HEK293 (cell line): Measurements from ENCODE around the gene RAF1.
A peak's percentile ranks its signal among the peaks of the same experiment; 100 is the strongest.

Source experiments
- CTCF ChIA-PET: fragments of 350-600 bp; formaldehyde crosslinking; extraction: SDS; loops from one replicate; lab custom pipeline; 2021; ENCODE audit warnings: antibody characterized with exemption; lab: Yijun Ruan, JAX
- POLR2A ChIA-PET: fragments of 300-600 bp; formaldehyde crosslinking; extraction: SDS; loops from one replicate; lab custom pipeline; 2020; ENCODE audit warnings: antibody characterized with exemption, inconsistent platforms; lab: Yijun Ruan, JAX
- H3K27ac ChIP-seq: fragments of 200-500 bp; sonication (Bioruptor generic); 2 replicates; pipeline ENCODE4 v1.5.1; 2014; ENCODE audit warnings: low read depth, low read length, control low read depth, inconsistent platforms; ENCODE audit errors: extremely low read depth
- H3K36me3 ChIP-seq, 2 experiments: fragments of 200-500 bp in 1 of 2; sonication (Bioruptor generic) in 1 of 2; 1 replicate in 1 of 2; 2 replicates in 1 of 2; pipeline ENCODE4 v1.5.1; 2014 to 2017; ENCODE audit warnings: inconsistent platforms in 2 of 2, low read length in 2 of 2; ENCODE audit not compliant: control insufficient read depth in 2 of 2, insufficient read depth in 1 of 2
- H3K4me1 ChIP-seq: fragments of 200-500 bp; sonication (Bioruptor generic); 2 replicates; pipeline ENCODE4 v1.5.1; 2014; ENCODE audit warnings: mild to moderate bottlenecking, low read length, inconsistent platforms; ENCODE audit not compliant: control insufficient read depth, insufficient read depth
- H3K4me3 ChIP-seq: 2 replicates; pipeline ENCODE4 v1.5.1; 2011; ENCODE audit warnings: low read depth, mild to moderate bottlenecking, control low read depth, low read length, moderate library complexity
- H3K9me3 ChIP-seq: fragments of 200-500 bp; sonication (Bioruptor generic); 2 replicates; pipeline ENCODE4 v1.5.1; 2014; ENCODE audit warnings: low read depth, low read length, inconsistent platforms; ENCODE audit not compliant: control insufficient read depth, insufficient read depth
- GFI1B ChIP-seq: fragments of 450-650 bp; formaldehyde crosslinking; IDR thresholded peaks from 2 replicates; pipeline ENCODE4 v1.5.1; 2016; ENCODE audit warnings: missing biosample characterization, missing genetic modification characterization
- OSR2 ChIP-seq: fragments of 450-650 bp; formaldehyde crosslinking; IDR thresholded peaks from 2 replicates; pipeline ENCODE4 v1.5.1; 2016; ENCODE audit warnings: missing biosample characterization, missing genetic modification characterization
- OVOL3 ChIP-seq: fragments of 450-650 bp; formaldehyde crosslinking; IDR thresholded peaks from 2 replicates; pipeline ENCODE4 v1.5.1; 2016; ENCODE audit warnings: missing biosample characterization, missing genetic modification characterization
- ZNF112 ChIP-seq: fragments of 450-650 bp; formaldehyde crosslinking; IDR thresholded peaks from 2 replicates; pipeline ENCODE4 v1.5.0; 2017; ENCODE audit warnings: missing biosample characterization, missing genetic modification characterization
- ZNF146 ChIP-seq: fragments of 450-650 bp; formaldehyde crosslinking; IDR thresholded peaks from 2 replicates; pipeline ENCODE4 v1.5.1; 2016; ENCODE audit warnings: missing biosample characterization, missing genetic modification characterization
- ZNF155 ChIP-seq: fragments of 450-650 bp; formaldehyde crosslinking; IDR thresholded peaks from 2 replicates; pipeline ENCODE4 v1.5.1; 2016; ENCODE audit warnings: missing biosample characterization, missing genetic modification characterization
- ZNF311 ChIP-seq: fragments of 450-650 bp; formaldehyde crosslinking; IDR thresholded peaks from 2 replicates; pipeline ENCODE4 v1.5.1; 2017; ENCODE audit warnings: missing biosample characterization, missing genetic modification characterization, borderline replicate concordance
- ZNF558 ChIP-seq: fragments of 450-650 bp; formaldehyde crosslinking; IDR thresholded peaks from 2 replicates; pipeline ENCODE4 v1.5.1; 2016; ENCODE audit warnings: missing biosample characterization, missing genetic modification characterization
- ZNF747 ChIP-seq: fragments of 450-650 bp; formaldehyde crosslinking; IDR thresholded peaks from 2 replicates; pipeline ENCODE4 v1.5.1; 2016; ENCODE audit warnings: missing biosample characterization, missing genetic modification characterization
- ZNF776 ChIP-seq: fragments of 450-650 bp; formaldehyde crosslinking; IDR thresholded peaks from 2 replicates; pipeline ENCODE4 v1.5.0; 2017; ENCODE audit warnings: missing biosample characterization, missing genetic modification characterization, borderline replicate concordance
- ZNF837 ChIP-seq: fragments of 450-650 bp; formaldehyde crosslinking; IDR thresholded peaks from 2 replicates; pipeline ENCODE4 v1.5.1; 2016; ENCODE audit warnings: missing biosample characterization, missing genetic modification characterization
- TF ChIP-seq, protein P1 (sequence below): fragments of 450-650 bp; formaldehyde crosslinking; IDR thresholded peaks from 2 replicates; pipeline ENCODE4 v1.5.1; 2016; ENCODE audit warnings: missing biosample characterization, missing genetic modification characterization
- TF ChIP-seq, protein P2 (sequence below): fragments of 450-650 bp; IDR thresholded peaks from 2 replicates; pipeline ENCODE4 v1.5.1; 2018; ENCODE audit warnings: missing biosample characterization, mild to moderate bottlenecking, missing genetic modification characterization
- TF ChIP-seq, protein P3 (sequence below): sonication (generic); formaldehyde crosslinking; IDR thresholded peaks from 2 replicates; pipeline ENCODE4 v1.8.1; 2022; ENCODE audit warnings: mild to moderate bottlenecking, moderate library complexity, missing genetic modification reagents
- TF ChIP-seq, protein P4 (sequence below): fragments of 450-650 bp; formaldehyde crosslinking; IDR thresholded peaks from 2 replicates; pipeline ENCODE4 v1.5.1; 2017; ENCODE audit warnings: missing biosample characterization, mild to moderate bottlenecking, missing genetic modification characterization, moderate library complexity

The RAF1 gene

DNA sequence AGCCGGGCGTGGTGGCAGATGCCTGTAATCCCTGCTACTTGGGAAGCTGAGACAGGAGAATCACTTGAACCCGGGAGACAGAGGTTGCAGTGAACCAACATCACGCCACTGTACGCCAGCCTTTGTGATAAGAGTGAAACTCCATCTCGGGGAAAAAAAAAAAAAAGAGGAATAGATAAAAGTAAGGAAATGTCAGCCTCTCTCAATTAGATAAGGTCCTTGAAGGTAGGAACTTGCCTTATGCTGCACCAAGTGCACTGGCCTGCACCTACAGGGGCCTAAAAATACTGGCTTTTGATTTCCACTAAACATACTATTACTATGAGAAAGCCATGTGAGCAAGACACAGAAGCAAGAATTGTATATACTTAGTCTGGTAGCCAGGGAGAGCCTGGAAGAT is 7.1 kb downstream of the RAF1 start:
- ChIA-PET POLR2A (no interaction called here), CTCF (no interaction called here)
- TF ChIP-seq, protein P1, sequence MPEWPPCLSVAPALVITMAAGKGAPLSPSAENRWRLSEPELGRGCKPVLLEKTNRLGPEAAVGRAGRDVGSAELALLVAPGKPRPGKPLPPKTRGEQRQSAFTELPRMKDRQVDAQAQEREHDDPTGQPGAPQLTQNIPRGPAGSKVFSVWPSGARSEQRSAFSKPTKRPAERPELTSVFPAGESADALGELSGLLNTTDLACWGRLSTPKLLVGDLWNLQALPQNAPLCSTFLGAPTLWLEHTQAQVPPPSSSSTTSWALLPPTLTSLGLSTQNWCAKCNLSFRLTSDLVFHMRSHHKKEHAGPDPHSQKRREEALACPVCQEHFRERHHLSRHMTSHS (tag by site-specific recombination) = no peak
- TF ChIP-seq OSR2 (tag by site-specific recombination) = 0 out of 2 replicates have a peak, but pooled peaks have one; percentile 16

DNA sequence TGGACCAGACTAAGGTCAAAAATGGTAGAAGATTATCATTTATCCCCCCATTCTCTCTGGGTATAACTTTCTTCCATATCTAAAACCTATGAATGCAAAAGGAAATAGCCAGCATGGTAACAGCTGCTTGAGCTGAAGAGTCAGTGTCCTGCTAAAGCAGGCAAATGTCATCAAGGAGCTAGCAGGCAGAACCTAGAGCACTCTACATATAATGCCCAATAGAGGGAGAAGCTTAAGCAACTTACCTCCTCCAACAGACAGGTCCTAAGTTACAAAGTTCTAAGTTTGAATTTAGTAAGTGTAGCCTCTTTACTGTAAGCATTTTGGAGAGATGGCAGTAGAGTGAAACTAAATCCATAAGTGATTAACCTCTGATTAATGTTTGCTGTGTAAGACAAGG is 7.7 kb downstream of the RAF1 start:
- Histone ChIP-seq H3K27ac (no peak overlapping the region), H3K9me3 (no peaks in the 10 kb centered on the region), H3K4me1 (peaks cover 18% of the 10 kb centered on the region), H3K4me3 (no peak overlapping the region), H3K36me3 (no peaks in the 10 kb centered on the region; a peak in 1 of 3 replicates)
- ChIA-PET CTCF (no interaction called here), POLR2A (no interaction called here)
- TF ChIP-seq GFI1B (tag by site-specific recombination) (no peak), ZNF155 (tag by site-specific recombination) (no peak), ZNF112 (tag by site-specific recombination) (no peak), ZNF776 (tag by site-specific recombination) (no peak), ZNF747 (no peak), ZNF558 (no peak), ZNF837 (tag by site-specific recombination) (no peak), ZNF311 (tag by site-specific recombination) (no peak)
- TF ChIP-seq, protein P2, sequence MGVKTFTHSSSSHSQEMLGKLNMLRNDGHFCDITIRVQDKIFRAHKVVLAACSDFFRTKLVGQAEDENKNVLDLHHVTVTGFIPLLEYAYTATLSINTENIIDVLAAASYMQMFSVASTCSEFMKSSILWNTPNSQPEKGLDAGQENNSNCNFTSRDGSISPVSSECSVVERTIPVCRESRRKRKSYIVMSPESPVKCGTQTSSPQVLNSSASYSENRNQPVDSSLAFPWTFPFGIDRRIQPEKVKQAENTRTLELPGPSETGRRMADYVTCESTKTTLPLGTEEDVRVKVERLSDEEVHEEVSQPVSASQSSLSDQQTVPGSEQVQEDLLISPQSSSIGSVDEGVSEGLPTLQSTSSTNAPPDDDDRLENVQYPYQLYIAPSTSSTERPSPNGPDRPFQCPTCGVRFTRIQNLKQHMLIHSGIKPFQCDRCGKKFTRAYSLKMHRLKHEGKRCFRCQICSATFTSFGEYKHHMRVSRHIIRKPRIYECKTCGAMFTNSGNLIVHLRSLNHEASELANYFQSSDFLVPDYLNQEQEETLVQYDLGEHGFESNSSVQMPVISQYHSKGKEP (tag by site-specific recombination) = no peak
- TF ChIP-seq, protein P3, sequence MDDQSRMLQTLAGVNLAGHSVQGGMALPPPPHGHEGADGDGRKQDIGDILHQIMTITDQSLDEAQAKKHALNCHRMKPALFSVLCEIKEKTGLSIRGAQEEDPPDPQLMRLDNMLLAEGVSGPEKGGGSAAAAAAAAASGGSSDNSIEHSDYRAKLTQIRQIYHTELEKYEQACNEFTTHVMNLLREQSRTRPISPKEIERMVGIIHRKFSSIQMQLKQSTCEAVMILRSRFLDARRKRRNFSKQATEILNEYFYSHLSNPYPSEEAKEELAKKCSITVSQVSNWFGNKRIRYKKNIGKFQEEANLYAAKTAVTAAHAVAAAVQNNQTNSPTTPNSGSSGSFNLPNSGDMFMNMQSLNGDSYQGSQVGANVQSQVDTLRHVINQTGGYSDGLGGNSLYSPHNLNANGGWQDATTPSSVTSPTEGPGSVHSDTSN = no peak
- TF ChIP-seq, protein P4, sequence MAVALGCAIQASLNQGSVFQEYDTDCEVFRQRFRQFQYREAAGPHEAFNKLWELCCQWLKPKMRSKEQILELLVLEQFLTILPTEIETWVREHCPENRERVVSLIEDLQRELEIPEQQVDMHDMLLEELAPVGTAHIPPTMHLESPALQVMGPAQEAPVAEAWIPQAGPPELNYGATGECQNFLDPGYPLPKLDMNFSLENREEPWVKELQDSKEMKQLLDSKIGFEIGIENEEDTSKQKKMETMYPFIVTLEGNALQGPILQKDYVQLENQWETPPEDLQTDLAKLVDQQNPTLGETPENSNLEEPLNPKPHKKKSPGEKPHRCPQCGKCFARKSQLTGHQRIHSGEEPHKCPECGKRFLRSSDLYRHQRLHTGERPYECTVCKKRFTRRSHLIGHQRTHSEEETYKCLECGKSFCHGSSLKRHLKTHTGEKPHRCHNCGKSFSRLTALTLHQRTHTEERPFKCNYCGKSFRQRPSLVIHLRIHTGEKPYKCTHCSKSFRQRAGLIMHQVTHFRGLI = no peak

More for the DNA sequence above, 7.1 kb downstream of the RAF1 start:
- Histone ChIP-seq H3K36me3 (no peaks in the 10 kb centered on the region; a peak in 1 of 3 replicates), H3K4me3 (no peak overlapping the region), H3K9me3 (no peaks in the 10 kb centered on the region), H3K4me1 (peaks cover 22% of the 10 kb centered on the region), H3K27ac (no peak overlapping the region)

DNA sequence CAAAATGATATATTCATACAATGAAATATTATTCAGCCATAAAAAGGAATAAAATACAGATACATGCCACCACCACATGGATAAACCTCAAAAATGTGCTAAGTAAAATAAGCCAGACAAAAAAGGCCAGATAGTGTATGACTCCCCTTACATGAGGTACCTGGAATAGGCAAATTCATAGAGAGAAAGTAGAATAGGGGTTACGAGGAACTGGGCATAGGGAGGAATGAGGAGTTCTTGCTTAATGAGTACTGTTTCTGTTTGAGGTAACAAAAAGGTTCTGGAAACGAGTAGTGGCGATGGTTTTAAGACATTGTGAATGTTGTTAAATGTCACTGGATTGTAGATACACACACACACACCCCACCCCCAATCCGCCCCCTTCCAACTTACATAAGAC is 8.2 kb downstream of the RAF1 start:
- ChIA-PET CTCF (no interaction called here), POLR2A (no interaction called here)
- no peak overlapping the region for H3K4me3 ChIP-seq
- no peaks in the 10 kb centered on the region; a peak in 1 of 3 replicates for H3K36me3 ChIP-seq
- H3K4me1 ChIP-seq = peaks cover 17% of the 10 kb centered on the region
- no peak overlapping the region for H3K27ac ChIP-seq
- TF ChIP-seq ZNF146 (peak; percentile 78; the same call in 1 of the 2 replicates), OVOL3 (tag by site-specific recombination) (no peak)
- no peaks in the 10 kb centered on the region for H3K9me3 ChIP-seq
